Inflammatory macrophage treated with lipopolysaccharide for 1 hour (primary cell): ENCODE data around the gene CCDC9B.
A peak's percentile ranks its signal among the peaks of the same experiment; 100 is the strongest.

Experiments
- DNase-seq, 2 donors: peaks; one replicate each; pipeline ENCODE4 v3.0.0-alpha.2; 2020 to 2022

Gene CCDC9B

GRCh38 chr15:40325700-40326099 lies 15.0 kb downstream of the CCDC9B start:
- DNase-seq = peak; percentile 62 to 71

- no peak for DNase-seq
Observed at GRCh38 chr15:40325188-40325587, 15.6 kb downstream of the CCDC9B start.

- DNase-seq = no peak
Observed at GRCh38 chr15:40323953-40324937, 16.5 kb downstream of the CCDC9B start.

- peak; percentile 86 to 87 for DNase-seq
Observed at GRCh38 chr15:40323239-40323952, 17.3 kb downstream of the CCDC9B start, which contains the start of gene INAFM2. Gene INAFM2 (plus strand): TSS chr15:40323692. CDS start chr15:40324056, 364 bp downstream.

- DNase-seq = no peak
Observed at GRCh38 chr15:40322531-40323238, 18.1 kb downstream of the CCDC9B start.

- peak; percentile 59 to 86 for DNase-seq
Observed at GRCh38 chr15:40320931-40321371, 19.8 kb downstream of the CCDC9B start.

- no peak for DNase-seq
Observed at GRCh38 chr15:40320409-40320808, 20.3 kb downstream of the CCDC9B start.

- no peak for DNase-seq
Observed at GRCh38 chr15:40317580-40317979, 23.2 kb downstream of the CCDC9B start.

- no peak for DNase-seq
Observed at GRCh38 chr15:40316931-40317330, 23.8 kb downstream of the CCDC9B start.

GRCh38 chr15:40314723-40315276 lies 25.9 kb downstream of the CCDC9B start:
- no peak for DNase-seq

GRCh38 chr15:40313531-40314398 lies 27.0 kb downstream of the CCDC9B start:
- DNase-seq = peak; percentile 40 to 60

GRCh38 chr15:40312370-40313158 lies 28.2 kb downstream of the CCDC9B start:
- no peak for DNase-seq

GRCh38 chr15:40310993-40311392 lies 29.7 kb downstream of the CCDC9B start:
- no peak for DNase-seq

GRCh38 chr15:40310001-40310959 lies 30.5 kb downstream of the CCDC9B start:
- DNase-seq = peak; percentile 47 to 64

- no peak for DNase-seq
Observed at GRCh38 chr15:40309344-40309862, 31.3 kb downstream of the CCDC9B start.

GRCh38 chr15:40307421-40308211 lies 33.1 kb downstream of the CCDC9B start, which contains the start of gene PLCB2:
Gene PLCB2 (minus strand): TSS chr15:40307935. CDS start chr15:40307672, 263 bp downstream.
- DNase-seq = peak; percentile 71

GRCh38 chr15:40306908-40307307 lies 33.8 kb downstream of the CCDC9B start:
- no peak for DNase-seq

- DNase-seq = peak in 1 of 2 donors; percentile 43
Observed at GRCh38 chr15:40306371-40306770, 34.4 kb downstream of the CCDC9B start.
